ENCODE measurements around the gene BCAM.
"Not testable (repeated sequence)": the region's sequence is repeated elsewhere in the genome, so short reads cannot be mapped to it uniquely, and the experiment has no call there.

The BCAM gene

GRCh38 chr19:44808463-44809371 lies at the start of gene BCAM:
Gene BCAM (plus strand): TSS chr19:44809103. CDS start chr19:44809125, 22 bp downstream.
- DNase-seq: no peak

DNA sequence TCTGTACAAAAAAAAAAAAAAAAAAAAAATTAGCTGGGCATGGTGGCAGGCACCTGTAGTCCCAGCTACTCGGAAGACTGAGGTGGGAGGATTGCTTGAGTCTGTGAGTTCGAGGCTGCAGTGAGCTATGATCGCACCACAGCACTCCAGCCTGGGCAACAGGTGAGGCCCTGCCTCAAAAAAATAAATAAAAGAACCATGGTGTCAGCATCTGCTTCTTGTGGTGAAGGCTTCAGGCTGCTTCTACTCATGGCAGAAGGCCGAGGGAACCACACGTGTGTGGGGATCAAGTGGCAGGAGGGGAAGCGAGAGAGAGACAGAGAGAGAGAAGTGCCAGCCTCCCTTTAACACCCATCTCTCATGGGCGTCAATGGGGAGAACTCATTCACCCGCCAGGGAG lies 46.9 kb upstream of the BCAM start:
- DNase-seq: no peak

DNA sequence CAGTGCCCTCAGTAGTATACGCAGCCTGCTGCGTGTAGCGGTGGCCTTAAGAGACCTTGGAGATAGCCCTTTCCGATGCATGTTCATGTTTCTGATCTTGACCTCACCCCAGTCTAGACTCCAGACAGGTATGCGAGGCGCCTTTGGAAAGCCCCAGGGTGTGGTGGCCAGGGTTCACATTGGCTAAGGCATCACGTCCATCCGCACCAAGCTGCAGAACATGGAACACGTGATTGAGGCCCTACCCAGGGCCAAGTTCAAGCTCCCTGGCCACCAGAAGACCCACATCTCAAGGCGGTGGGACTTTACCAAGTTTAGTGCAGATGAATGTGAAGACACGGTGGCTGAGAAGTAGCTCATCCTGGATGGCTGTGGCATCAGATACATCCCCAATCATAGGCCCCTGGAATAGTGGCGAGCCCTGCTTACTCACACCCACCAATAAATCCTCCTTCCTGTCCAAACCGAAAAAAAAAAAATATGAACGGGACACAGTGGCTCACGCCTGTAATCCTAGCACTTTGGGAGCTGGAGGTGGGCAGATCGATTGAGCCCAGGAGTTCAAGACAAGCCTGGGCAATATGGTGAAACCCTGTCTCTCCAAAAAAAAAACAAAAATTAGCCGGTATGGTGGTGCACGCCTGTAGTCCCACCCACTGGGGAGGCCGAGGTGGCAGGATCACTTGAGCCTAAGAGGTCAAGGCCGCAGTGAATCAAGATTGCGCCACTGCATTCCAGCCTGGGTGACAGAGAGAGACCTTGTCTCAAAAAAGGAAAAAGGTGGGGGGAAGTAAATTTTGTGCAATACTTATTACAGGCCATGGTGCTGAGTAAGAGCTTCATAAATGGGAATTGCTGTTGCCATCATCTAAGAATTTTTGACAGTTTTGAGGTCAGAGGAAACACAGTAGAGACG lies 43.6 kb upstream of the BCAM start:
- DNase-seq: no peak

DNA sequence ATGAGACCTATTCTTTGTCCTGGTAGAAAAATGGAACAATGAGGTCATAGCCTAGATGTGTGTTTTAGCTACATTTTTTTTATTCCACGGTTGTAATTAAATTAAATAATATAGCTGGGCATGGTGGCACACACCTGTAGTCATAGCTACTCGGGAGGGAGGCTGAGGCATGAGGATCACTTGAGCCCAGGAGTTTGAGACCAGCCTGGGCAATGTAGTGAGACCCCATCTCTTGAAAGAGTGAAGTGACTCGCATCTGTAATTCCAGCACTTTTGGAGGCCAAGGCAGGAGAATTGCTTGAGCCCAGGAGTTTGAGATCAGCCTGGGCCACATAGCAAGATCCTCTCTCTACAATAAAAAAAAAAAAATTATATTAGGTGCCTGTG lies 43.0 kb upstream of the BCAM start:
- DNase-seq: no peak

DNA sequence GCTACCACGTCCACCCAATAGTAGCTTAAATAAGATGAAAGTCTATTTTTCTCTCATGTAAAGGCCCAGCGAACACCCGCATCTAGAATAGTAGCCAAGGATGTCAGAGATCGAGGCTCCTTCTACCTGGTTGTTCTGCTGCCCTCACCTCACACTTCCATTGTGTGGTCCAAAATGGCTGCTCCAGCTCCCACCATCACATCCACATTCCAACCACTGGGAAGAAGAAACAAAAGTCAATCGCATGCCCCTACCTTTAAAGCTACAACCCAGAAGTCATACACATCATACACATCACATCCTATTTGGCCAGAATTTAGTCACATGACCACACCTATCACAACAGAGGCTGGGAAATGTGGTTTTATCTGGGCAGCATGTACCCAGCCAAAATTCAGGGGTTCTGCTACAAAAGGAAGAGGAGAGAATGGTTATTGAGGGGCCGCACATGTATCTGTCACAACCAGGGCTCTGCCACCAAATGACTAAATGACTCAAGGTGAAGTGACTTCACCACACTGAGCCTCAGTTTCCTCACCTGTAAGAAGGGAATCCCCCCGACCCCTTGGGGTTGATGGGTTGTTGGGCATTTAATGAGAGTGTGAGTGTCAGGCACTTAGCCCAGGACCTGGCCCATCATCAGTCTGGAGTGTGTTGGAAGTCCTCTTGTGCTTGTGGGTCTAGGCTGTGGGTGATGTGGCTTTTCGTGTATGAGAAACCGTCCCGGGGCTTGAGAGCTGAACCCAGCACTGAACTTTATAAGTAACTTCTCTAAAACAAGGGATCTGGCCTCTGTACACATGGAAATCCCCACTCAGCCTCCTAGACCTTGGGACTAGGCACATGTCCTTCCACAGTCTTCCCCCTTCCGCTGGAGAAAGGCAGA lies 41.4 kb upstream of the BCAM start:
- DNase-seq: no peak

GRCh38 chr19:44770550-44771257 lies 38.2 kb upstream of the BCAM start:
- peak; percentile 99 for DNase-seq

DNA sequence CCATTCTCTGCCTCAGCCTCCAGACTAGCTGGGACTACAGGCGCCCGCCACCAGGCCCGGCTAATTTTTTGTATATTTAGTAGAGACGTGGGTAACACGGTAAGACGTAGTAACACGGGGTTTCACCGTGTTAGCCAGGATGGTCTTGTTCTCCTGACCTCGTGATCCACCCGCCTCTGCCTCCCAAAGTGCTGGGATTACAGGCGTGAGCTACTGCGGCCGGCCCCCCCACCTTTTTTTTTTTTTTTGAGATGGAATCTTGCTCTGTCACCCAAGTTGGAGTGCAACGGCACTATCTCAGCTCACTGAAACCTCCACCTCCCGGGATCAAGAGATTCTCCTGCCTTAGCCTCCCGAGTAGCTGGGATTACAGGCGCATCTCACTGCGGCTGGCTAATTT lies 36.8 kb upstream of the BCAM start:
- not testable (repeated sequence) for DNase-seq

DNA sequence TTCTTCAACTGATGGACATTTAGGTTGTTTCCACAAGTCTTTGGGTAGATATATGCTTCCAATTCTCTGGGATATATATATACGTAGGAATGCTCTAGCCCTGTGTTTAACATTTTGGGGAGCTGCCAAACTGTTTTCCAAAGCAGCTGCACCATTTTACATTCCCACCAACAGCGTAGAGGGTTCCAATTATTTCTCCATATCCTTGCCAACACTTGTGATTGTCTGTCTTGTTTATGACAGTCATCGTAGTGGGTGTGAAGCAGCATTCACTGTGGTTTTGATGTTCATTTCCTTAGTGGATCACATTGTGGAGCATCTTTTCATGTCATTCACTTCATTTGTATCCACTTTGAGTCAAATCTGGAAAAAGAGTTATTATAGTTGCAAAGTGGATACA lies 35.9 kb upstream of the BCAM start:
- no peak for DNase-seq

GRCh38 chr19:44775676-44776240 lies 33.1 kb upstream of the BCAM start:
- no peak for DNase-seq

DNA sequence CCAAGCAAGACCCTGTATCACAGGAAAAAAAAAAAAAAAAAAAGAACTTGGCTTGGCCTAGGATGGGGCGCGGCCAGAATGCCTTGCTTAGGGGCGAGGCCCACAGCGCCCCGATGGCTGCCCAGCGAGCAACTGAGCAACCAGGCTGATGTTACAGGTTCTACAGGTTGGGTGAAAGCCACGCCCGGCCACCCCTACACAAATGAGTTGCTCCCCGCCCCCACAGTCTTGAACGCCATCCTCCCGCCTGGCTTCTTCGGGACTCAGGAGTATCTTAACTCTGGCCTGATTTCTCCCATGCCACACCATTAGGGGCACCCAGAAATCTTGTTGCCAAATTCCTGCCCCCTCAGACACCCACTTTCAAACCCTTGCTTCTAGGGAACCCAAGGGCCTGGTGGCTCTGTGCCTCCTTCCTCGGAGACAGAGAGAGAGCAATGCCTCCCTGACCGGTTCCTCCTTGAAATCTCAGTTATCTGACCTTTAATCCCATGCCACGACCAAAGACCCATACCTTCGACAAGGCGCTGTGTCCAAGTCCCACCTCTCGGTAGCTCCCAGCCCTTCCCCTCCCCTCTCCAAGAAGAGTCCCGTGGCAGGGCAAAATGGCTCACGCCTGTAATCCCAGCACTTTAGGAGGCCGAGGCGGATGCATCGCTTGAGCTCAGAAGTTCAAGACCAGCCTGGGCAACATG lies 32.4 kb upstream of the BCAM start:
- no peak for DNase-seq

DNA sequence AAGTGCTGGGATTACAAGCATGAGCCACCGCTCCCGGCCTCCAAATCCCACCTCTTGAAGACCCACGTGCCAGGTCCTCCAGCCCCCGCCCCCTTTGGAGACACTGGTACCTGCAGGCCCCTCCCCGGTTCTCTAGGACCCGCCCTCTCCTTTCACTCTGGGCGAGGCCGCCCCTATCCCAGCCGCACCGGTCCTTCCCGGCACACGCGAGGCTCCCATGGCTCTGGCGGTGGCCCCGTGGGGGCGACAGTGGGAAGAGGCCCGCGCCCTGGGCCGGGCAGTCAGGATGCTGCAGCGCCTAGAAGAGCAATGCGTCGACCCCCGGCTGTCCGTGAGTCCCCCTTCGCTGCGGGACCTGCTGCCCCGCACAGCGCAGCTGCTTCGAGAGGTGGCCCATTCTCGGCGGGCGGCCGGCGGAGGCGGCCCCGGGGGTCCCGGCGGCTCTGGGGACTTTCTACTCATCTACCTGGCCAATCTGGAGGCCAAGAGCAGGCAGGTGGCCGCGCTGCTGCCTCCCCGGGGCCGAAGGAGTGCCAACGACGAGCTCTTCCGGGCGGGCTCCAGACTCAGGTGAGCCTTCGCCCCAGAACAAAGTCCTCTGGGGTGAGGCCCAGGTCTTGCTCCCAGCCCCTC lies 31.1 kb upstream of the BCAM start, which contains the start of gene CBLC:
CBLC (plus strand) TSS at position 176 of the 633 bp plus-strand sequence; CDS start at position 218, 42 bp downstream.
- no peak for DNase-seq

GRCh38 chr19:44779150-44779549 lies 29.8 kb upstream of the BCAM start:
- no peak for DNase-seq

GRCh38 chr19:44781694-44782093 lies 27.2 kb upstream of the BCAM start:
- not testable (repeated sequence) for DNase-seq

DNA sequence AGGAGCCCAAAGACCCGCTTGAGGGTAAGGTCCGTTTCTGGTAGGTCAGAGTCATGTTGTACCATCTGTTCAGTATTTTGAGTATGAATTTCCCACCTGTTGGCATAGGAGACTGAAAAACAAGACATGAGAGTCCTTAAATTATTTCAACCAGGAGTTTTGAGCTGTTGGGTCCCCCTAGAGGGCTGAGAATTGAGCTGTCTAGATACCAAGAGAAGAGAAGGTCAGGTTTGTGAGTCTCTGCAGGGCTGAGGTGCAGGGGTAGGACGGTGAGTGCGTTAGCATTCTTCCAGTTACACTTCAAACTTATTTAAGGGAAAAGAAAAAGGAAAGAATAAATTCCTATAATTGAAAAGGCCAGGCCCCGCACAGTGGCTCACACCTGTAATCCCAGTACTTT lies 26.2 kb upstream of the BCAM start:
- no peak for DNase-seq

DNA sequence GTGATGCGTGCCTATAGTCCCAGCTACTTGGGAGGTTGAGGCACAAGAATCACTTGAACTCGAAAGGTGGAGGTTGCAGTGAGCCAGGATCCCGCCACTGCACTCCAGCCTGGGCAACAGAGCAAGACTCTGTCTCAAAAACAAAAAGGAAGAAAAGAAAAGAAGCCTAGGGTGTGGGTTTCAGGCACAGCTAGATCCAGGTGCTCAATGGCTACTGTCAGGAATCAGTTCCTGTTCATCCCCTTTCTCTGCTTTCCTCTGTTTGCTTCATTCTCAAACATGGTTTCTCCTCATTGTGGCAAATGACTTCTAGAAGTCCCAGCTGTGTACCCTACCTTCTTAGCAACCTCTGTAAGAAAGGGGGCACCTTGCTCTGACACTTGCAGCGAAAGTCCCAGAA lies 25.4 kb upstream of the BCAM start:
- no peak for DNase-seq

DNA sequence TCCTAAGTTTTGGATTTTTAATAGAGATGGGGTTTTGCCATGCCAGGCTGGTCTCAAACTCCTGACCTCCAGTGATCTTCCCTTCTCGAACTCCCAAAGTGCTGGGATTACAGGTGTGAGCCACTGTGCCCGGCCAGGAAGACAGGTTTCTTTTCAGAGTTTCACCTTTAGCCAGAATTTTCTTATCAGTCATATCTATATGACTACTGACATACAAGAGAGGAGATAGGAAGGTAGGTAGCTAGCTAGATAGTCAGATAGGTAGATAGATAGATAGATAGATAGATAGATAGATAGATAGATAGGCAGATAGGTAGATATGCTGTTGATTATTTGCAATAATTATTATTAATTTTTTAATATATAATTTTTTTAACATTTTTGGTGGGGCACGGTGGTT lies 23.6 kb upstream of the BCAM start:
- no peak for DNase-seq

DNA sequence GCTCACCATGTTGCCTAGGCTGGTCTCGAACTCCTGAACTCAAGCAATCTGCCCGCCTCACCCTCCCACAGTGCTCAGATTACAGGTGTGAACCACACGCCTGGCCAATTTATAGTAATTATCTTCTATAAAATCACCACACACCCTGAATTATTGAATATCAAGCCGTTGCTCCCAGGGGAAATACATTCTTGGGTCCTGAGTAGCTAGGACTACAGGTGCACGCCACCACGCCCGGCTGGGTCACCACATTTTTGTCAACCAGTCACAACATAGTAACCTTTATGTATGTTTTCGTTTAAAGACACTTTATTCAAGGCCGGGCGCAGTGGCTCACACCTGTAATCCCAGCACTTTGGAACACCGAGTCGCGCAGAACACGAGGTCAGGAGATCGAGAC lies 22.9 kb upstream of the BCAM start:
- no peak for DNase-seq

DNA sequence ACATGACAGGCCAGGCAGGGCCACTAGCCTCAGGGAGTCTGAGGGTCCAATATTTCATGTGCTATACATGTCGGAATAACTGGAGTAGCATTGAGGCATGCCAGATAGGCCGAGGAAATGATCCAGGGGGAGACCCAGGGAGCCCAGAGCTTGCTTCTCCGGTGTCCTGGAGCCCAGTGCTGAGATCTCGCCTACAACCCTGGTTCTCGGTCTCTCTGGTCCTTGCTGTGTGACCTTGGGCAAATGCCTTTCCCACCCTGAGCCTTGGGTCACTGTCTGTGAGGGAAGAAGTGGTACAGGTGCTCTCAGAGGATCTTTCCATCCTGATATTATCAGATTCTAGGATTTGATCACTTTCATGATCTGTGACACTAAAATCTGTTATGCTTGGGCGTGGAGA lies 19.9 kb upstream of the BCAM start:
- DNase-seq: no peak

DNA sequence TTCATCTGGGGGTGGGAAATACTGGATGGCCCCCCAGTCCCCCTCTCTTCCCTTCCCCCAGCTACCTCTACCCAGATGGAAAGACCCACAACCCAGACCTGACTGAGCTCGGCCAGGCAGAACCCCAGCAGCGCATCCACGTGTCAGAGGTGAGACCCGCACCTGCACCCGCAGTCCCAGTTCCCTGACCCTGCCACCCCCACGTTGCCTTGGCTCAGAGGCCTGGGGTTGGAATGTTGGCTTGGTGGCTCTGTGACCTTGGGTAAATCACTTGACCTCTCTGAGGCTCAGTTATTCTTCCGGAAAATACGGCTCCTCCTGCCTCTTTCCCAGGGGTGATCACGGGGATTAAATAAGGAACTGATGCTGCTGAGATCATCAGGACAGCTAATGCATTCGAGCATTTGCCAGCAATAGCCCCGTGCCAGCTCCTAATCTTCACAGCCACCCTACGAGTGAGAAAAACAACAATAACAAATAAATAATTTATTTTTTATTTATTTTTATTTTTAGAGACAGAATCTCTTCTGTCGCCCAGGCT lies 18.9 kb upstream of the BCAM start:
- DNase-seq: no peak

- DNase-seq: no peak
Observed at GRCh38 chr19:44792281-44792680, 16.6 kb upstream of the BCAM start.

All from activated effector memory CD4-positive, alpha-beta T cell treated with Interleukin-2 at 50 U/mL for 16 hours (primary cell).